Esophagus squamous epithelium (tissue), 5 donors: ENCODE data around the gene PTPRQ. TPM values are rescaled to one million over a fixed set of nuclear protein-coding genes. Genes with fewer than 3 reads are reported as not detected.

Experiments used
- DNase-seq: peaks from one replicate; lab custom pipeline; 2025; lab: John Stamatoyannopoulos, UW
- H3K27ac ChIP-seq, 4 donors: fragments of 200-600 bp; sonication (generic); one replicate each; pipeline ENCODE4 v1.5.1; 2016 to 2019; ENCODE audit warnings: mild to moderate bottlenecking in 1 of 4
- H3K27me3 ChIP-seq, 4 donors: fragments of 200-600 bp; sonication (generic); 1 replicate in 3 of 4; 2 replicates in 1 of 4; pipeline versions ENCODE4 v1.5.1 to v1.6.0; 2017 to 2021; ENCODE audit warnings: antibody characterized with exemption in 1 of 4
- H3K36me3 ChIP-seq, 3 donors: fragments of 200-600 bp; sonication (generic); one replicate each; pipeline ENCODE4 v1.5.1; 2016 to 2019
- H3K4me1 ChIP-seq, 3 donors: fragments of 200-600 bp; sonication (generic); one replicate each; pipeline ENCODE4 v1.5.1; 2017 to 2019
- H3K4me3 ChIP-seq, 4 donors: fragments of 200-600 bp; sonication (generic); 1 replicate in 3 of 4; 2 replicates in 1 of 4; pipeline ENCODE4 v1.5.1; 2016 to 2019; ENCODE audit warnings: mild to moderate bottlenecking in 2 of 4, moderate library complexity in 1 of 4
- H3K9me3 ChIP-seq, 3 donors: fragments of 200-600 bp; sonication (generic); one replicate each; pipeline ENCODE4 v1.5.1; 2016 to 2019
- CTCF ChIP-seq, 6 experiments: fragments of 450-650 bp in 4 of 6; fragments of 200-600 bp in 2 of 6; sonication (generic) in 2 of 6; IDR thresholded peaks; one replicate each; pipeline ENCODE4 v1.5.1; 2016 to 2019; ENCODE audit warnings: antibody characterized with exemption in 6 of 6, mild to moderate bottlenecking in 4 of 6, moderate library complexity in 4 of 6
- POLR2A ChIP-seq, 4 donors: fragments of 450-650 bp; IDR thresholded peaks; one replicate each; pipeline ENCODE4 v1.6.1; 2017; ENCODE audit warnings: antibody characterized with exemption in 4 of 4, mild to moderate bottlenecking in 4 of 4, moderate library complexity in 3 of 4
- WGBS, 2 donors: methylation state at CpG; one replicate each; pipeline ENCODE4 v1.1.5; 2018; 5-methylcytosine and 5-hydroxymethylcytosine counted together
- intact Hi-C: fragments of 100-400 bp; cut with DNase I; formaldehyde crosslinking; loops from one replicate; pipeline ENCODE4 v1.15.0; 2022
- total RNA-seq, 4 donors: library from RNA; depleted of rRNA; stranded (reverse); fragments of >200 nt; gene quantifications; one replicate each; pipeline ENCODE4 v1.1.0, GENCODE V29; 2016
- donor health status: DM: yes; HTN: yes; CAD: no.

The PTPRQ gene
- total RNA-seq, 4 donors from 2014 or later: 0.19 to 0.44 (median 0.31) TPM; not detected in 1

GRCh38 chr12:80622271-80622670, 178.2 kb downstream of the PTPRQ start:
- Histone ChIP-seq H3K36me3 (no peaks in the 10 kb centered on the region), H3K9me3 (no peaks in the 10 kb centered on the region), H3K27me3 (no peaks in the 10 kb centered on the region), H3K4me1 (no peaks in the 10 kb centered on the region), H3K4me3 (no peak overlapping the region), H3K27ac (no peak overlapping the region)
- WGBS, 2 donors: 54 to 58% methylated on average over 1 of the region's 1 CpG
- DNase-seq: no peak
- TF ChIP-seq CTCF (IDR thresholded peaks at IDR 0.05) (no peak), POLR2A (IDR thresholded peaks at IDR 0.05) (no peak)
- intact Hi-C loops: no loop called here

- TF ChIP-seq CTCF (IDR thresholded peaks at IDR 0.05): no peak
- no peak for TF ChIP-seq POLR2A (IDR thresholded peaks at IDR 0.05)
- Histone ChIP-seq H3K27ac (no peak overlapping the region), H3K4me1 (no peaks in the 10 kb centered on the region), H3K9me3 (no peaks in the 10 kb centered on the region), H3K27me3 (no peaks in the 10 kb centered on the region), H3K36me3 (no peaks in the 10 kb centered on the region), H3K4me3 (no peak overlapping the region)
- WGBS, 2 donors: 60 to 78% methylated on average over 1 of the region's 1 CpG
- DNase-seq: no peak
- intact Hi-C loops: no loop called here
Observed at GRCh38 chr12:80625051-80625450, 181.0 kb downstream of the PTPRQ start.

GRCh38 chr12:80625901-80626300, 181.9 kb downstream of the PTPRQ start:
- no peak for TF ChIP-seq POLR2A (IDR thresholded peaks at IDR 0.05)
- TF ChIP-seq CTCF (IDR thresholded peaks at IDR 0.05): no peak
- Histone ChIP-seq H3K27ac (peak overlapping the region in 2 of 4 donors; percentile 2), H3K9me3 (no peaks in the 10 kb centered on the region), H3K36me3 (no peaks in the 10 kb centered on the region), H3K4me1 (no peaks in the 10 kb centered on the region), H3K27me3 (no peaks in the 10 kb centered on the region), H3K4me3 (no peak overlapping the region)
- WGBS, 2 donors: 45 to 48% methylated on average over 3 of the region's 3 CpGs
- no peak for DNase-seq
- intact Hi-C loops: no loop called here

GRCh38 chr12:80627782-80628181, 183.7 kb downstream of the PTPRQ start:
- no peak overlapping the region for H3K4me3 ChIP-seq
- TF ChIP-seq POLR2A (IDR thresholded peaks at IDR 0.05) (no peak), CTCF (IDR thresholded peaks at IDR 0.05) (no peak)
- DNase-seq: no peak
- peak overlapping the region in 2 of 4 donors; percentile 13 to 28 for H3K27ac ChIP-seq
- H3K9me3 ChIP-seq: no peaks in the 10 kb centered on the region
- no peaks in the 10 kb centered on the region for H3K27me3 ChIP-seq
- intact Hi-C loops: no loop called here
- H3K36me3 ChIP-seq: no peaks in the 10 kb centered on the region
- H3K4me1 ChIP-seq: no peaks in the 10 kb centered on the region

GRCh38 chr12:80632835-80633234, 188.8 kb downstream of the PTPRQ start:
- 38 to 43% methylated on average over 4 of the region's 4 CpGs for WGBS, 2 donors
- no peak for DNase-seq
- TF ChIP-seq POLR2A (IDR thresholded peaks at IDR 0.05): no peak
- TF ChIP-seq CTCF (IDR thresholded peaks at IDR 0.05): peak in 1 of 6 experiments; percentile 13

More at GRCh38 chr12:80632835-80633234, 188.8 kb downstream of the PTPRQ start:
- no peaks in the 10 kb centered on the region for H3K4me1 ChIP-seq
- no peak overlapping the region for H3K27ac ChIP-seq
- no peaks in the 10 kb centered on the region for H3K27me3 ChIP-seq
- H3K9me3 ChIP-seq: no peaks in the 10 kb centered on the region
- intact Hi-C loops: no loop called here
- no peak overlapping the region for H3K4me3 ChIP-seq
- no peaks in the 10 kb centered on the region for H3K36me3 ChIP-seq
